GM12892 (cell line): ENCODE results near the gene FMR1NB.

Source experiments
- POLR2A ChIP-seq: IDR thresholded peaks from 2 replicates; pipeline ENCODE4 v1.6.1; 2011; ENCODE audit warnings: low read depth, low read length, control low read depth
- POLR2AphosphoS5 ChIP-seq: IDR thresholded peaks from 2 replicates; pipeline ENCODE4 v1.6.1; 2011; ENCODE audit warnings: low read depth, low read length, control low read depth
- TAF1 ChIP-seq: IDR thresholded peaks from 2 replicates; pipeline ENCODE4 v1.6.1; 2011; ENCODE audit warnings: low read depth, mild to moderate bottlenecking, control low read depth, low read length, borderline replicate concordance

DNA sequence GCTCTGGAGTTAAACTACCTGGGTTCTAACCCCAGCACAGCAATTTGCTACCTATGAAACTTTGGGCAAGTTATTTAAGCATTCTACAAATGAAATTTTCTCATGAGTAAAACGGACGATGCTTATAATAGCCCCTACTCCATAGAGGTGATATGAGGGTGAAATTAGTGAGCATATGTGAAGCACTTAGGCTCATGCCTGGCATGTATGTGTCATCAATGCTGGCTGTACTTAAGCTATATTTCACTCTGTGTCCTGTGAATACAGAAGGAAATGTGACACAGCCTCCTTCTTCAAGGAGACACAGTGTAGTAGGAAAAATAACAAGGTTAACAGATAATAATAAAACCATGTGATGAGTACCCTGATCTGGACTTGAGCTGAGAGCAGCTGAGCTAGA lies 20.4 kb upstream of the FMR1NB start:
- TF ChIP-seq TAF1 (no peak), POLR2A (no peak), POLR2AphosphoS5 (no peak)
